B cell (primary cell): ENCODE results near the gene C2CD4A.

Experiments used
- CTCF ChIP-seq: fragments of 200-600 bp; IDR thresholded peaks from one replicate; pipeline ENCODE4 v1.8.0; 2022; ENCODE audit warnings: antibody characterized with exemption, mild to moderate bottlenecking
- EZH2 ChIP-seq: IDR thresholded peaks from 2 replicates; pipeline ENCODE4 v1.6.1; 2012; ENCODE audit warnings: borderline replicate concordance, low read depth, mild to moderate bottlenecking, moderate library complexity, low read length; ENCODE audit not compliant: insufficient read depth, poor library complexity, severe bottlenecking

- TF ChIP-seq CTCF = no peak
- no peak for TF ChIP-seq EZH2
These were observed 42.7 kb downstream of the C2CD4A start for GRCh38 chr15:62109437-62109836.
